ENCODE data around the gene PCDHGA8. TPM values are rescaled to one million over a fixed set of nuclear protein-coding genes. Genes with fewer than 3 reads are reported as not detected.
"Not testable (repeated sequence)": the region's sequence is repeated elsewhere in the genome, so short reads cannot be mapped to it uniquely, and the experiment has no call there.

PCDHGA8 gene
- total RNA-seq, 1 experiment from 2014 or later = 2.2 TPM

- BruUV-seq (replicated peaks) = TSS peak; percentile 13
- peak; percentile 68 for DNase-seq (ENCODE audit: low spot score)
- Histone ChIP-seq H3K36me3 (ENCODE audit: insufficient read depth, low read length, poor library complexity, severe bottlenecking) (no peaks in the 10 kb centered on the region), H3K4me3 (ENCODE audit: low read depth, low read length, poor library complexity, severe bottlenecking) (peak within 1 kb of the TSS; percentile 47), H3K9me3 (ENCODE audit: low read depth, low read length, poor library complexity, severe bottlenecking) (peaks cover 47% of the 10 kb centered on the region), H3K27ac (ENCODE audit: low read depth, low read length, poor library complexity, severe bottlenecking) (peak within 1 kb of the TSS; percentile 65), H3K27me3 (replicated peaks; ENCODE audit: insufficient read depth, low read depth, low read length, poor library complexity) (no peaks in the 10 kb centered on the region), H3K4me1 (ENCODE audit: insufficient read depth, low read length, poor library complexity, severe bottlenecking) (no peaks in the 10 kb centered on the region)
- intact Hi-C loops (cut with micrococcal nuclease; ENCODE audit: unreplicated experiment) = no loop called here
- POLR2A ChIA-PET (ENCODE audit: low non-redundant PET) = no interaction called here
- CTCF ChIA-PET = no interaction called here
- TF ChIP-seq EZH2 (IDR thresholded peaks at IDR 0.05; ENCODE audit: borderline replicate concordance, low read depth, low read length, poor library complexity, severe bottlenecking) = no peak
- TF ChIP-seq, protein P1, sequence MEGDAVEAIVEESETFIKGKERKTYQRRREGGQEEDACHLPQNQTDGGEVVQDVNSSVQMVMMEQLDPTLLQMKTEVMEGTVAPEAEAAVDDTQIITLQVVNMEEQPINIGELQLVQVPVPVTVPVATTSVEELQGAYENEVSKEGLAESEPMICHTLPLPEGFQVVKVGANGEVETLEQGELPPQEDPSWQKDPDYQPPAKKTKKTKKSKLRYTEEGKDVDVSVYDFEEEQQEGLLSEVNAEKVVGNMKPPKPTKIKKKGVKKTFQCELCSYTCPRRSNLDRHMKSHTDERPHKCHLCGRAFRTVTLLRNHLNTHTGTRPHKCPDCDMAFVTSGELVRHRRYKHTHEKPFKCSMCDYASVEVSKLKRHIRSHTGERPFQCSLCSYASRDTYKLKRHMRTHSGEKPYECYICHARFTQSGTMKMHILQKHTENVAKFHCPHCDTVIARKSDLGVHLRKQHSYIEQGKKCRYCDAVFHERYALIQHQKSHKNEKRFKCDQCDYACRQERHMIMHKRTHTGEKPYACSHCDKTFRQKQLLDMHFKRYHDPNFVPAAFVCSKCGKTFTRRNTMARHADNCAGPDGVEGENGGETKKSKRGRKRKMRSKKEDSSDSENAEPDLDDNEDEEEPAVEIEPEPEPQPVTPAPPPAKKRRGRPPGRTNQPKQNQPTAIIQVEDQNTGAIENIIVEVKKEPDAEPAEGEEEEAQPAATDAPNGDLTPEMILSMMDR (conservative IDR thresholded peaks at IDR 0.05; ENCODE audit: low read depth, low read length) = peak; percentile 56
Measured at GRCh38 chr5:141382469-141383294, 9.8 kb upstream of the PCDHGA8 start, which contains the start of gene PCDHGA7. TSS of gene PCDHGA7 (plus strand) at chr5:141382742. CDS start at chr5:141382900, 158 bp downstream.

DNA sequence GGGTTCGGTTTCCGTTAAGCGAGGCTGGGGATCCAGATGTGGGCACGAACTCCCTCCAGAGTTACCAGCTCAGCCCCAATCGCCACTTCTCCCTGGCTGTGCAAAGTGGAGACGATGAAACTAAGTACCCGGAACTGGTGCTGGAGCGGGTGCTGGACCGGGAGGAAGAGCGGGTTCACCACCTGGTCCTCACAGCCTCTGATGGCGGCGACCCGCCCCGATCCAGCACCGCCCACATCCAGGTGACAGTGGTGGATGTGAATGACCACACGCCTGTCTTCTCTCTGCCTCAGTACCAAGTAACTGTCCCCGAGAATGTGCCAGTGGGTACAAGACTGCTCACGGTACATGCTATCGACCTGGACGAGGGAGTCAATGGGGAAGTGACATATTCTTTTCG lies 9.1 kb upstream of the PCDHGA8 start:
- peaks cover 48% of the 10 kb centered on the region for H3K9me3 ChIP-seq (ENCODE audit: low read depth, low read length, poor library complexity, severe bottlenecking)
- intact Hi-C loops (cut with micrococcal nuclease; ENCODE audit: unreplicated experiment) = no loop called here
- H3K27me3 ChIP-seq (replicated peaks; ENCODE audit: insufficient read depth, low read depth, low read length, poor library complexity) = no peaks in the 10 kb centered on the region
- ChIA-PET POLR2A (ENCODE audit: low non-redundant PET) (no interaction called here), CTCF (no interaction called here)
- DNase-seq (ENCODE audit: low spot score) = no peak
- no TSS peak for BruUV-seq (replicated peaks)
- H3K27ac ChIP-seq (ENCODE audit: low read depth, low read length, poor library complexity, severe bottlenecking) = peak overlapping the region; percentile 65
- peak overlapping the region; percentile 47 for H3K4me3 ChIP-seq (ENCODE audit: low read depth, low read length, poor library complexity, severe bottlenecking)
- no peaks in the 10 kb centered on the region for H3K36me3 ChIP-seq (ENCODE audit: insufficient read depth, low read length, poor library complexity, severe bottlenecking)
- no peaks in the 10 kb centered on the region for H3K4me1 ChIP-seq (ENCODE audit: insufficient read depth, low read length, poor library complexity, severe bottlenecking)
- no peak for TF ChIP-seq EZH2 (IDR thresholded peaks at IDR 0.05; ENCODE audit: borderline replicate concordance, low read depth, low read length, poor library complexity, severe bottlenecking)
- TF ChIP-seq, protein P1 (conservative IDR thresholded peaks at IDR 0.05; ENCODE audit: low read depth, low read length) = no peak

GRCh38 chr5:141384471-141385267 lies 7.8 kb upstream of the PCDHGA8 start:
- DNase-seq (ENCODE audit: low spot score) = no peak
- Histone ChIP-seq H3K4me1 (ENCODE audit: insufficient read depth, low read length, poor library complexity, severe bottlenecking) (no peaks in the 10 kb centered on the region), H3K9me3 (ENCODE audit: low read depth, low read length, poor library complexity, severe bottlenecking) (peaks cover 57% of the 10 kb centered on the region), H3K27me3 (replicated peaks; ENCODE audit: insufficient read depth, low read depth, low read length, poor library complexity) (no peaks in the 10 kb centered on the region), H3K4me3 (ENCODE audit: low read depth, low read length, poor library complexity, severe bottlenecking) (no peak overlapping the region), H3K27ac (ENCODE audit: low read depth, low read length, poor library complexity, severe bottlenecking) (no peak overlapping the region), H3K36me3 (ENCODE audit: insufficient read depth, low read length, poor library complexity, severe bottlenecking) (no peaks in the 10 kb centered on the region)
- intact Hi-C loops (cut with micrococcal nuclease; ENCODE audit: unreplicated experiment) = no loop called here
- ChIA-PET CTCF (no interaction called here), POLR2A (ENCODE audit: low non-redundant PET) (no interaction called here)
- TF ChIP-seq EZH2 (IDR thresholded peaks at IDR 0.05; ENCODE audit: borderline replicate concordance, low read depth, low read length, poor library complexity, severe bottlenecking) = no peak
- TF ChIP-seq, protein P1 (conservative IDR thresholded peaks at IDR 0.05; ENCODE audit: low read depth, low read length) = no peak
- BruUV-seq (replicated peaks) = no TSS peak

DNA sequence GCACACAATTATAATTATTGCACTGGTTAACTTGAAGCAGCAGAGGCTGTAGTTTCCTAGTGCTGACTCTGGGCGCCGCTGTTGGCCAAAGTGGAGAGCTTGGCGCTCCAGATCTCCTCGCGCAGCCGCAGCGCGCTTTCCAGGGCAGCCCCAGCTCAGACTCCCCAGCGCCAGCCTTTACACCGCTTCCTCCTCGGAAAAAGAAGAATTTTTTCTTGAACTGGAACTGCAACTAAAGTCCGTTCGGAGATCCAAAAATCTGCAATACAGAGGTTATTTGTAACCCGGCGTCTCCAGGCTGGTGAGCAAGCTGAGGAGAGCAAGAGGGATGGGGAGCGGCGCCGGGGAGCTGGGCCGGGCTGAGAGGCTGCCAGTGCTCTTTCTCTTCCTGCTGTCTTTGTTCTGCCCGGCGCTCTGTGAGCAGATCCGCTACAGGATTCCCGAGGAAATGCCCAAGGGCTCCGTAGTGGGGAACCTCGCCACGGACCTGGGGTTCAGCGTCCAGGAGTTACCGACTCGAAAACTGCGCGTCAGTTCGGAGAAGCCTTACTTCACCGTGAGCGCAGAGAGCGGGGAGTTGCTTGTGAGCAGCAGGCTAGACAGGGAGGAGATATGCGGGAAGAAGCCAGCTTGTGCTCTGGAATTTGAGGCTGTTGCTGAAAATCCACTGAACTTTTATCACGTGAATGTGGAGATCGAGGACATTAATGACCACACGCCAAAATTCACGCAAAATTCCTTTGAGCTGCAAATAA lies 4.7 kb upstream of the PCDHGA8 start, which contains the start of gene PCDHGB4:
TSS of gene PCDHGB4 (plus strand) at position 142 of the 755 bp plus-strand sequence. CDS start at position 329, 187 bp downstream.
- intact Hi-C loops (cut with micrococcal nuclease; ENCODE audit: unreplicated experiment); POLR2A ChIA-PET (ENCODE audit: low non-redundant PET); DNase-seq (ENCODE audit: low spot score); H3K27ac ChIP-seq (ENCODE audit: low read depth, low read length, poor library complexity, severe bottlenecking); H3K36me3 ChIP-seq (ENCODE audit: insufficient read depth, low read length, poor library complexity, severe bottlenecking); H3K27me3 ChIP-seq (replicated peaks; ENCODE audit: insufficient read depth, low read depth, low read length, poor library complexity); CTCF ChIA-PET; BruUV-seq (replicated peaks); H3K4me3 ChIP-seq (ENCODE audit: low read depth, low read length, poor library complexity, severe bottlenecking); H3K4me1 ChIP-seq (ENCODE audit: insufficient read depth, low read length, poor library complexity, severe bottlenecking): not testable (repeated sequence)
- H3K9me3 ChIP-seq (ENCODE audit: low read depth, low read length, poor library complexity, severe bottlenecking) = peaks cover 70% of the 10 kb centered on the region
